ENCODE results near the gene LCOR. TPM values are rescaled to one million over a fixed set of nuclear protein-coding genes. Genes with fewer than 3 reads are reported as not detected.

LCOR gene
- total and polyA plus RNA-seq, 9 of the 15 experiments (the other 6 are each of a cell fraction or from before 2014, with no cell fraction given) = 3.6 to 25.2 (median 14.4) TPM

GRCh38 chr10:96996275-96996965, 164.3 kb downstream of the LCOR start (continued):
- TF ChIP-seq, protein P1, sequence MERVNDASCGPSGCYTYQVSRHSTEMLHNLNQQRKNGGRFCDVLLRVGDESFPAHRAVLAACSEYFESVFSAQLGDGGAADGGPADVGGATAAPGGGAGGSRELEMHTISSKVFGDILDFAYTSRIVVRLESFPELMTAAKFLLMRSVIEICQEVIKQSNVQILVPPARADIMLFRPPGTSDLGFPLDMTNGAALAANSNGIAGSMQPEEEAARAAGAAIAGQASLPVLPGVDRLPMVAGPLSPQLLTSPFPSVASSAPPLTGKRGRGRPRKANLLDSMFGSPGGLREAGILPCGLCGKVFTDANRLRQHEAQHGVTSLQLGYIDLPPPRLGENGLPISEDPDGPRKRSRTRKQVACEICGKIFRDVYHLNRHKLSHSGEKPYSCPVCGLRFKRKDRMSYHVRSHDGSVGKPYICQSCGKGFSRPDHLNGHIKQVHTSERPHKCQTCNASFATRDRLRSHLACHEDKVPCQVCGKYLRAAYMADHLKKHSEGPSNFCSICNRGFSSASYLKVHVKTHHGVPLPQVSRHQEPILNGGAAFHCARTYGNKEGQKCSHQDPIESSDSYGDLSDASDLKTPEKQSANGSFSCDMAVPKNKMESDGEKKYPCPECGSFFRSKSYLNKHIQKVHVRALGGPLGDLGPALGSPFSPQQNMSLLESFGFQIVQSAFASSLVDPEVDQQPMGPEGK (CRISPR knock-in tag; IDR thresholded peaks at IDR 0.05; ENCODE audit: borderline replicate concordance) = no peak
- no peak for TF ChIP-seq THAP12 (CRISPR knock-in tag; IDR thresholded peaks at IDR 0.05)
- no peak for TF ChIP-seq ZBTB49 (CRISPR knock-in tag; IDR thresholded peaks at IDR 0.05; ENCODE audit: borderline replicate concordance)
- TF ChIP-seq ZNF384 (IDR thresholded peaks at IDR 0.05; ENCODE audit: low read depth, low read length) = no peak
